Kidney (tissue), 14 donors: ENCODE data around the gene EOMES. TPM values are rescaled to one million over a fixed set of nuclear protein-coding genes. Genes with fewer than 3 reads are reported as not detected.

Experiments used
- DNase-seq, 5 donors: peaks; one replicate each; pipeline ENCODE4 v3.0.0-alpha.2; 2013 to 2020
- FAIRE-seq: peaks from 2 replicates; lab custom pipeline; 2012; peaks lifted over from hg19 to GRCh38; lab: Jason Lieb, UNC
- H3K27ac ChIP-seq, 2 donors: one replicate each; pipeline ENCODE4 v1.7.0; 2013; ENCODE audit warnings: low read depth in 2 of 2, low read length in 2 of 2, inconsistent platforms in 1 of 2
- H3K27me3 ChIP-seq: one replicate; pipeline ENCODE4 v1.7.1; 2013; ENCODE audit warnings: low read length, inconsistent platforms; ENCODE audit not compliant: control insufficient read depth, insufficient read depth
- H3K36me3 ChIP-seq, 3 donors: one replicate each; pipeline versions ENCODE4 v1.7.0 to v1.7.1; 2013; ENCODE audit warnings: low read length in 3 of 3, control low read depth in 1 of 3, inconsistent platforms in 1 of 3; ENCODE audit not compliant: insufficient read depth in 3 of 3, control insufficient read depth in 2 of 3
- H3K4me1 ChIP-seq, 3 donors: one replicate each; pipeline versions ENCODE4 v1.7.0 to v1.7.1; 2013; ENCODE audit warnings: low read length in 3 of 3, inconsistent platforms in 1 of 3, low read depth in 1 of 3; ENCODE audit not compliant: control insufficient read depth in 2 of 3, insufficient read depth in 2 of 3
- H3K4me3 ChIP-seq, 3 donors: one replicate each; pipeline versions ENCODE4 v1.7.0 to v1.8.1; 2013; ENCODE audit warnings: low read length in 3 of 3, control low read depth in 1 of 3, inconsistent platforms in 1 of 3
- H3K9ac ChIP-seq, 3 donors: one replicate each; pipeline versions ENCODE4 v1.7.0 to v1.7.1; 2013; ENCODE audit warnings: low read length in 3 of 3, control low read depth in 1 of 3, inconsistent platforms in 1 of 3
- H3K9me3 ChIP-seq, 3 donors: one replicate each; pipeline versions ENCODE4 v1.7.0 to v1.7.1; 2013; ENCODE audit warnings: low read length in 3 of 3, control low read depth in 1 of 3, inconsistent platforms in 1 of 3; ENCODE audit not compliant: control insufficient read depth in 2 of 3, insufficient read depth in 1 of 3
- CTCF ChIP-seq: IDR thresholded peaks from 3 replicates; pipeline ENCODE4 v1.5.1; 2012; ENCODE audit warnings: mild to moderate bottlenecking, moderate library complexity, borderline replicate concordance; ENCODE audit not compliant: insufficient read depth; ENCODE audit errors: extremely low read depth
- intact Hi-C: fragments of 100-400 bp; cut with DNase I; formaldehyde crosslinking; loops from one replicate; pipeline ENCODE4 v1.11.1; 2022
- polyA plus RNA-seq: library from polyadenylated mRNA; stranded (reverse); fragments of 350-450 nt; fragmentation: Illumina TruSeq; extraction: RNeasy Lipid Tissue Mini Kit (QIAGEN cat#74804); gene quantifications from one replicate; pipeline ENCODE4 v1.2.3, GENCODE V29; 2014; ENCODE audit warnings: low read depth, low replicate concordance; ENCODE audit not compliant: insufficient read depth
- total RNA-seq: library from RNA; stranded (reverse); fragmentation: NEBNext Ultra II Directional; extraction: Animal tissue kit (Norgen Biotek cat#: 25700); gene quantifications from one replicate; pipeline ENCODE4 v1.2.1, GENCODE V29; 2021
- donor health status: control.
- donor health status: control.
- donor health status: control.
- donor health status: control.
- donor health status: control.
- donor health status: DM: yes; HTN: yes; CAD: no.
- donor health status: Normal renal cell carcinoma (clear cell type).

Gene EOMES
- total and polyA plus RNA-seq, 2 donors from 2014 or later: 0.22 to 1.3 TPM

- H3K27me3 ChIP-seq: peaks cover 61% of the 10 kb centered on the region
Measured at GRCh38 chr3:27714692-27715453, 7.2 kb downstream of the EOMES start.

GRCh38 chr3:27714146-27714526, 8.0 kb downstream of the EOMES start:
- intact Hi-C loops: loop anchor here (10.0 kb wide), 1 partner anchor 611 kb away; no protein-coding TSS in a partner anchor
- Histone ChIP-seq H3K27ac (no peak overlapping the region), H3K4me3 (peak overlapping the region in 1 of 3 donors; percentile 83), H3K4me1 (peaks cover 0 to 16% (median 6%) of the 10 kb centered on the region in 3 donors), H3K9ac (no peak overlapping the region), H3K27me3 (peaks cover 53% of the 10 kb centered on the region), H3K9me3 (no peaks in the 10 kb centered on the region), H3K36me3 (no peaks in the 10 kb centered on the region)
- no peak for TF ChIP-seq CTCF
- no peak for FAIRE-seq
- peak in 2 of 5 donors; percentile 31 to 34 for DNase-seq

More at GRCh38 chr3:27714692-27715453, 7.2 kb downstream of the EOMES start:
- peak; percentile 42 to 81 (median 56) for DNase-seq
- FAIRE-seq: no peak
- TF ChIP-seq CTCF: no peak
- Histone ChIP-seq H3K9ac (no peak overlapping the region), H3K36me3 (no peaks in the 10 kb centered on the region), H3K27ac (no peak overlapping the region), H3K4me3 (peak overlapping the region in 1 of 3 donors; percentile 32), H3K9me3 (no peaks in the 10 kb centered on the region), H3K4me1 (peaks cover 0 to 16% (median 6%) of the 10 kb centered on the region in 3 donors)
- intact Hi-C loops: loop anchor here (10.0 kb wide), 1 partner anchor 610 kb away; no protein-coding TSS in a partner anchor

GRCh38 chr3:27713435-27714145, 8.5 kb downstream of the EOMES start:
- Histone ChIP-seq H3K27ac (no peak overlapping the region), H3K4me3 (peak overlapping the region; percentile 14 to 88 (median 83)), H3K4me1 (peaks cover 0 to 16% (median 6%) of the 10 kb centered on the region in 3 donors), H3K27me3 (peaks cover 48% of the 10 kb centered on the region), H3K9ac (no peak overlapping the region), H3K9me3 (no peaks in the 10 kb centered on the region), H3K36me3 (no peaks in the 10 kb centered on the region)
- no peak for FAIRE-seq
- TF ChIP-seq CTCF: no peak
- intact Hi-C loops: loop anchor here (10.0 kb wide), 1 partner anchor 611 kb away; no protein-coding TSS in a partner anchor
- no peak for DNase-seq
